Peyer's patch (tissue), 4 donors: ENCODE measurements around the gene AEN. TPM values are rescaled to one million over a fixed set of nuclear protein-coding genes. Genes with fewer than 3 reads are reported as not detected.

Experiments
- DNase-seq, 3 donors: peaks; one replicate each; pipeline ENCODE4 v3.0.0-alpha.2; 2017 to 2019
- H3K27ac ChIP-seq, 4 donors: fragments of 200-600 bp; sonication (generic); one replicate each; pipeline ENCODE4 v1.5.1; 2016 to 2019
- H3K27me3 ChIP-seq, 2 donors: fragments of 200-600 bp; sonication (generic); one replicate each; pipeline ENCODE4 v1.5.1; 2019
- H3K36me3 ChIP-seq, 3 donors: fragments of 200-600 bp; sonication (generic); one replicate each; pipeline ENCODE4 v1.5.1; 2016 to 2019
- H3K4me1 ChIP-seq, 4 donors: fragments of 200-600 bp; sonication (generic); one replicate each; pipeline ENCODE4 v1.5.1; 2016 to 2019
- H3K4me3 ChIP-seq, 4 donors: fragments of 200-600 bp; sonication (generic); 1 replicate in 3 of 4; 2 replicates in 1 of 4; pipeline ENCODE4 v1.5.1; 2016 to 2019; ENCODE audit warnings: mild to moderate bottlenecking in 1 of 4
- H3K9me3 ChIP-seq, 4 donors: fragments of 200-600 bp; sonication (generic); one replicate each; pipeline ENCODE4 v1.5.1; 2016 to 2019; ENCODE audit warnings: mild to moderate bottlenecking in 1 of 4
- CTCF ChIP-seq, 6 experiments: fragments of 450-650 bp in 4 of 6; fragments of 200-600 bp in 2 of 6; sonication (generic) in 1 of 6; IDR thresholded peaks; one replicate each; pipeline ENCODE4 v1.5.1; 2017 to 2019; ENCODE audit warnings: antibody characterized with exemption in 6 of 6, mild to moderate bottlenecking in 3 of 6, moderate library complexity in 1 of 6
- POLR2A ChIP-seq, 2 donors: fragments of 450-650 bp; IDR thresholded peaks; one replicate each; pipeline ENCODE4 v1.5.1; 2017; ENCODE audit warnings: antibody characterized with exemption in 2 of 2, mild to moderate bottlenecking in 2 of 2, moderate library complexity in 2 of 2
- total RNA-seq, 4 donors: library from RNA; depleted of rRNA; stranded (reverse); fragments of >200 nt; gene quantifications; one replicate each; pipeline ENCODE4 v1.1.0, GENCODE V29; 2016

AEN gene
- total RNA-seq, 4 donors from 2014 or later = 9.6 to 17.3 (median 11.5) TPM

GRCh38 chr15:88636050-88636449 lies 14.9 kb downstream of the AEN start:
- H3K9me3 ChIP-seq = no peaks in the 10 kb centered on the region
- no peak for TF ChIP-seq CTCF (IDR thresholded peaks at IDR 0.05)
- peak; percentile 41 to 61 for TF ChIP-seq POLR2A (IDR thresholded peaks at IDR 0.05)
- peak; percentile 69 to 90 (median 72) for DNase-seq
- H3K27me3 ChIP-seq = no peaks in the 10 kb centered on the region
- peak overlapping the region; percentile 18 to 47 (median 24) for H3K4me3 ChIP-seq
- no peaks in the 10 kb centered on the region for H3K36me3 ChIP-seq
- peaks cover 9 to 44% (median 32%) of the 10 kb centered on the region in 4 donors for H3K4me1 ChIP-seq
- H3K27ac ChIP-seq = peak overlapping the region; percentile 91 to 98 (median 98)

GRCh38 chr15:88636654-88637053 lies 15.5 kb downstream of the AEN start:
- H3K4me3 ChIP-seq = peak overlapping the region in 2 of 4 donors; percentile 18 to 47
- H3K9me3 ChIP-seq = no peaks in the 10 kb centered on the region
- H3K27me3 ChIP-seq = no peaks in the 10 kb centered on the region
- peaks cover 5 to 47% (median 34%) of the 10 kb centered on the region in 4 donors for H3K4me1 ChIP-seq
- DNase-seq = peak in 1 of 3 donors; percentile 37
- no peaks in the 10 kb centered on the region for H3K36me3 ChIP-seq
- TF ChIP-seq CTCF (IDR thresholded peaks at IDR 0.05) = no peak
- no peak for TF ChIP-seq POLR2A (IDR thresholded peaks at IDR 0.05)
- peak overlapping the region; percentile 91 to 98 (median 98) for H3K27ac ChIP-seq

DNA sequence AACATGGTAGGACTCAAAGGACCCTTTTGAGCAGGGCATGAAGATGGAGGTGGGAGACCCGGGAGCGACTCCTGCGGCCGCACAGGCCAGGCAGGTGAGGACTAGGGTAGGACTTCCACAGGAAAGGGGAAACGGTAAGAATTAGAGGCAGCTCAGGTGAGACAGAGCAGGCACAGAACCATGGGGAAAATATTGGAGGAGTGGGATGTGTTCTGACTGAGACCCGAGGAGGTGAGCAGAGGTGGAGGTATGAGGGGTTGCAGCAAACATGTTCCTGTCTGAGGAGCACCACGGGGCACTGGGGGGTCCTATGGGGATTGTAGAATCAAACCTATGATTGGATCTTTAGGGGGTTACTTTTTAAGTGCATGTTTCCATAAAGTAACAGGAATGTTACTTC lies 16.3 kb downstream of the AEN start:
- no peak overlapping the region for H3K4me3 ChIP-seq
- H3K4me1 ChIP-seq = peaks cover 5 to 47% (median 34%) of the 10 kb centered on the region in 4 donors
- H3K36me3 ChIP-seq = no peaks in the 10 kb centered on the region
- H3K9me3 ChIP-seq = no peaks in the 10 kb centered on the region
- TF ChIP-seq CTCF (IDR thresholded peaks at IDR 0.05) = no peak
- no peak for TF ChIP-seq POLR2A (IDR thresholded peaks at IDR 0.05)
- H3K27me3 ChIP-seq = no peaks in the 10 kb centered on the region
- H3K27ac ChIP-seq = peak overlapping the region; percentile 91 to 98 (median 98)
- peak in 2 of 3 donors; percentile 40 to 46 for DNase-seq

GRCh38 chr15:88637841-88638625 lies 16.9 kb downstream of the AEN start:
- H3K4me3 ChIP-seq = peak overlapping the region; percentile 47 to 60 (median 50)
- H3K4me1 ChIP-seq = peaks cover 5 to 47% (median 34%) of the 10 kb centered on the region in 4 donors
- H3K27me3 ChIP-seq = no peaks in the 10 kb centered on the region
- H3K27ac ChIP-seq = peak overlapping the region; percentile 91 to 98 (median 98)
- peak in 1 of 3 donors; percentile 70 for DNase-seq
- H3K9me3 ChIP-seq = no peaks in the 10 kb centered on the region
- no peaks in the 10 kb centered on the region for H3K36me3 ChIP-seq
- TF ChIP-seq POLR2A (IDR thresholded peaks at IDR 0.05) = no peak
- no peak for TF ChIP-seq CTCF (IDR thresholded peaks at IDR 0.05)

GRCh38 chr15:88638626-88639372 lies 17.7 kb downstream of the AEN start, which contains the start of gene ISG20:
TSS of gene ISG20 (plus strand) at chr15:88639016. CDS start at chr15:88639367, 351 bp downstream.
- DNase-seq = peak; percentile 98 to 99 (median 99)
- H3K27ac ChIP-seq = peak within 1 kb of the TSS; percentile 91 to 98 (median 98)
- no peaks in the 10 kb centered on the region for H3K36me3 ChIP-seq
- peak; percentile 34 to 71 (median 52) for TF ChIP-seq CTCF (IDR thresholded peaks at IDR 0.05)
- TF ChIP-seq POLR2A (IDR thresholded peaks at IDR 0.05) = peak; percentile 96 to 98
- peaks cover 5 to 47% (median 34%) of the 10 kb centered on the region in 4 donors for H3K4me1 ChIP-seq
- no peaks in the 10 kb centered on the region for H3K27me3 ChIP-seq
- H3K9me3 ChIP-seq = no peaks in the 10 kb centered on the region
- peak within 1 kb of the TSS; percentile 47 to 60 (median 50) for H3K4me3 ChIP-seq
